Psoas muscle (tissue), 8 donors: Measurements from ENCODE around the gene PSIP1. TPM values are rescaled to one million over a fixed set of nuclear protein-coding genes. Genes with fewer than 3 reads are reported as not detected.

ENCODE experiments used
- ATAC-seq, 4 donors: fragments of 200-7000 bp; cut with Tn5 transposase; one replicate each; pipeline ENCODE4 v1.9.1; 2020; ENCODE audit warnings: moderate library complexity in 3 of 4, mild to moderate bottlenecking in 2 of 4
- DNase-seq, 2 donors: peaks; one replicate each; pipeline ENCODE4 v3.0.0-alpha.2; 2020
- H3K27ac ChIP-seq: fragments of 200-600 bp; one replicate; pipeline ENCODE4 v1.8.0; 2022
- H3K27me3 ChIP-seq, 3 donors: fragments of 200-600 bp in 1 of 3; one replicate each; pipeline versions ENCODE4 v1.6.1 to v1.8.0; 2013 to 2022; ENCODE audit warnings: low read length in 2 of 3, mild to moderate bottlenecking in 2 of 3, moderate library complexity in 1 of 3; ENCODE audit not compliant: insufficient read depth in 3 of 3
- H3K36me3 ChIP-seq, 2 donors: fragments of 200-600 bp in 1 of 2; one replicate each; pipeline versions ENCODE4 v1.6.1 to v1.8.0; 2013 to 2022; ENCODE audit warnings: low read depth in 1 of 2, mild to moderate bottlenecking in 1 of 2, moderate library complexity in 1 of 2; ENCODE audit not compliant: insufficient read depth in 1 of 2
- H3K4me1 ChIP-seq: fragments of 200-600 bp; one replicate; pipeline ENCODE4 v1.8.0; 2022
- H3K4me3 ChIP-seq: fragments of 200-600 bp; one replicate; pipeline ENCODE4 v1.8.0; 2022; ENCODE audit warnings: mild to moderate bottlenecking
- H3K9me3 ChIP-seq: fragments of 200-600 bp; one replicate; pipeline ENCODE4 v1.8.0; 2022
- WGBS, 3 donors: extraction: QIAGEN DNeasy Blood & Tissue Kit; methylation state at CpG; one replicate each; pipeline versions ENCODE4 v1.1.6 to v1.1.7; 2013; 5-methylcytosine and 5-hydroxymethylcytosine counted together
- intact Hi-C, 2 donors: fragments of 100-400 bp; cut with DNase I; formaldehyde crosslinking; loops; one replicate each; pipeline versions ENCODE4 v1.11.0 to v1.14.2; 2022
- polyA plus RNA-seq, 3 donors: library from polyadenylated mRNA; stranded (reverse); fragments of 200-250 nt; gene quantifications; one replicate each; pipeline ENCODE4 v1.2.3, GENCODE V29; 2013
- total RNA-seq, 4 donors: library from RNA; stranded (reverse); fragmentation: NEBNext Ultra II Directional in 2 of 4; extraction: Animal tissue kit (Norgen Biotek cat#: 25700) in 2 of 4; gene quantifications; one replicate each; pipeline versions ENCODE4 v1.2.1 to v1.2.4, GENCODE V29; 2021 to 2023
- TF ChIP-seq, protein P1 (sequence below): fragments of 200-600 bp; IDR thresholded peaks from one replicate; pipeline ENCODE4 v1.8.0; 2022; ENCODE audit warnings: antibody characterized with exemption
- donor health status: healthy with polysubstance abuse.
- donor health status: DM: no; HTN: no; CAD: no; lungs with moderate emphysema.
- donor health status: Bipolar disorder and iron deficiency.
- donor health status: healthy.
- donor health status: DM: yes; HTN: yes; CAD: no.
- donor health status: DM: no; HTN: no; CAD: no.
- donor health status: DM: no; HTN: no; CAD: no.
- donor health status: DM: yes; HTN: yes; CAD: no.

Gene PSIP1
- total and polyA plus RNA-seq, 7 donors = 5.3 to 19.2 (median 13.0) TPM

GRCh38 chr9:15485836-15486666 is 24.7 kb downstream of the PSIP1 start:
- TF ChIP-seq, protein P1, sequence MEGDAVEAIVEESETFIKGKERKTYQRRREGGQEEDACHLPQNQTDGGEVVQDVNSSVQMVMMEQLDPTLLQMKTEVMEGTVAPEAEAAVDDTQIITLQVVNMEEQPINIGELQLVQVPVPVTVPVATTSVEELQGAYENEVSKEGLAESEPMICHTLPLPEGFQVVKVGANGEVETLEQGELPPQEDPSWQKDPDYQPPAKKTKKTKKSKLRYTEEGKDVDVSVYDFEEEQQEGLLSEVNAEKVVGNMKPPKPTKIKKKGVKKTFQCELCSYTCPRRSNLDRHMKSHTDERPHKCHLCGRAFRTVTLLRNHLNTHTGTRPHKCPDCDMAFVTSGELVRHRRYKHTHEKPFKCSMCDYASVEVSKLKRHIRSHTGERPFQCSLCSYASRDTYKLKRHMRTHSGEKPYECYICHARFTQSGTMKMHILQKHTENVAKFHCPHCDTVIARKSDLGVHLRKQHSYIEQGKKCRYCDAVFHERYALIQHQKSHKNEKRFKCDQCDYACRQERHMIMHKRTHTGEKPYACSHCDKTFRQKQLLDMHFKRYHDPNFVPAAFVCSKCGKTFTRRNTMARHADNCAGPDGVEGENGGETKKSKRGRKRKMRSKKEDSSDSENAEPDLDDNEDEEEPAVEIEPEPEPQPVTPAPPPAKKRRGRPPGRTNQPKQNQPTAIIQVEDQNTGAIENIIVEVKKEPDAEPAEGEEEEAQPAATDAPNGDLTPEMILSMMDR = peak; percentile 38
- intact Hi-C loops = no loop called here
- ATAC-seq (no peak), DNase-seq (no peak)
- Histone ChIP-seq H3K27ac (no peak overlapping the region), H3K36me3 (peaks cover 0 to 9% of the 10 kb centered on the region in 2 donors), H3K27me3 (no peaks in the 10 kb centered on the region), H3K4me3 (no peak overlapping the region), H3K9me3 (no peaks in the 10 kb centered on the region), H3K4me1 (no peaks in the 10 kb centered on the region)
- WGBS, 3 donors = 65 to 68% (median 66%) methylated on average over 2 of the region's 2 CpGs

GRCh38 chr9:15484802-15485201 is 26.0 kb downstream of the PSIP1 start:
- peaks cover 0 to 14% of the 10 kb centered on the region in 2 donors for H3K36me3 ChIP-seq
- no peaks in the 10 kb centered on the region for H3K4me1 ChIP-seq
- ATAC-seq (no peak), DNase-seq (no peak)
- no peaks in the 10 kb centered on the region for H3K9me3 ChIP-seq
- TF ChIP-seq, protein P1 = no peak
- WGBS, 3 donors = 90 to 98% (median 97%) methylated on average over 6 of the region's 6 CpGs
- H3K27ac ChIP-seq = no peak overlapping the region
- H3K4me3 ChIP-seq = no peak overlapping the region
- H3K27me3 ChIP-seq = no peaks in the 10 kb centered on the region
- intact Hi-C loops = no loop called here

DNA sequence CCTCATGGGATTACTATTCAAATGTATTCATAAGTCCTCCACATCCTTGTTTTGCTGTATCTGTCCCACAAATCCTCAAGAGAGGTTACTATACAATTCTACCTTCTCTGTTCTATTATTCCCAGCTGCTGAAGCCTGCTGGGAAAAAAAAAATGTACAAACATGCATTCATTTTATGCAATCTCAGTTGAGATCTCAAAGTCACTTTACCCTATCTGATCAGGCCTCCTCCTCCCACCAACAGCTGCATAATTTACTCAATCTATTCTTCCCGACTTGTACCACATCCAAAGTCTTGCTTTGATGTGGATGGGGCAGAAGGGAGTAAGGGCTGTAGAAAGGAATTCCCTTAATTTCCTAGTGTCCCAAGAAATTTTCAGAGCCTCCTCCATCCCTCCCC is 28.6 kb downstream of the PSIP1 start:
- Histone ChIP-seq H3K36me3 (peaks cover 0 to 14% of the 10 kb centered on the region in 2 donors), H3K27me3 (no peaks in the 10 kb centered on the region), H3K27ac (no peak overlapping the region), H3K4me3 (no peak overlapping the region), H3K9me3 (no peaks in the 10 kb centered on the region), H3K4me1 (no peaks in the 10 kb centered on the region)
- DNase-seq (no peak), ATAC-seq (no peak)
- intact Hi-C loops = no loop called here
- 38 to 45% (median 43%) methylated on average over 1 of the region's 1 CpG for WGBS, 3 donors
- TF ChIP-seq, protein P1 = no peak

DNA sequence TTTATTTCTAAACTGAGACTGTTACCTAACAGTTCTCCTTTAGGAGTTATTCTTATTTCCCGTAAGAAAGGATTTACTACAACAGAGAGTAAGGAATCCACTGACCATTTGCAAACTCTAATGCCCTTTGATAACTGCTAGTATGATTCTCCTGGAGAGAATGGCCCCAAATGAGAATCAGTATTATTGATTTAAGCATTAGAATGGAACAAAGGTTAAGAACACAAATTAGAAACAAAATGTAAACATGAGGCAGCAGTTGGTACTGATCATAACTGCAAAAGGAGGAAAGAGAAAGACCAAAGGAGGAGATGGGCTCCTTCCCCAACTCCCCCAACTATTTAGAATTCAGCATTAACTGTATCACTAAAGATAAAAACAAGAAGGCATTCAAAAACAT is 30.7 kb downstream of the PSIP1 start:
- 81 to 95% (median 87%) methylated on average over 1 of the region's 1 CpG for WGBS, 3 donors

More for the DNA sequence above, 30.7 kb downstream of the PSIP1 start:
- Histone ChIP-seq H3K9me3 (no peaks in the 10 kb centered on the region), H3K27me3 (no peaks in the 10 kb centered on the region), H3K4me3 (no peak overlapping the region), H3K4me1 (no peaks in the 10 kb centered on the region), H3K27ac (no peak overlapping the region), H3K36me3 (peaks cover 0 to 14% of the 10 kb centered on the region in 2 donors)
- no peak for DNase-seq
- no peak for ATAC-seq
- TF ChIP-seq, protein P1 = no peak
- intact Hi-C loops = no loop called here
